ENCODE results near the gene FBXL7. TPM values are rescaled to one million over a fixed set of nuclear protein-coding genes. Genes with fewer than 3 reads are reported as not detected.

FBXL7 gene
- total and polyA plus RNA-seq, 2 donors (not counting 1 experiment from before 2014, with no cell fraction given), result not detected

- no peaks in the 10 kb centered on the region for H3K36me3 ChIP-seq (replicated peaks in 1 of 2; ENCODE audit: control extremely low read depth in 1 of 2, control insufficient read depth in 1 of 2, extremely low read depth in 1 of 2, insufficient read depth in 2 of 2, low read length in 1 of 2)
- no peak overlapping the region for H3K27ac ChIP-seq (ENCODE audit: low read length in 2 of 2)
- H3K4me1 ChIP-seq (ENCODE audit: control insufficient read depth in 2 of 2, insufficient read depth in 2 of 2, low read length in 2 of 2), result no peaks in the 10 kb centered on the region
- peaks cover 7% of the 10 kb centered on the region for H3K9me3 Mint-ChIP-seq (ENCODE audit: insufficient read depth)
- intact Hi-C loops (cut with micrococcal nuclease), result no loop called here
- no peak overlapping the region for H3K9ac ChIP-seq (ENCODE audit: low read length)
- no peak overlapping the region for H2AFZ ChIP-seq (ENCODE audit: insufficient read depth, low read depth, low read length, poor library complexity, severe bottlenecking)
- H3K27me3 Mint-ChIP-seq, result no peaks in the 10 kb centered on the region
- TF ChIP-seq EZH2 (IDR thresholded peaks at IDR 0.05; ENCODE audit: borderline replicate concordance, insufficient read depth, low read depth, low read length, poor library complexity, severe bottlenecking), result no peak
- TF ChIP-seq CTCF (IDR thresholded peaks at IDR 0.05), result no peak
- no peak overlapping the region for H3K4me3 Mint-ChIP-seq
- no peaks in the 10 kb centered on the region for H3K27me3 ChIP-seq (replicated peaks in 1 of 4; ENCODE audit: control extremely low read depth in 1 of 4, control insufficient read depth in 3 of 4, insufficient read depth in 4 of 4, low read length in 3 of 4)
- WGBS (ENCODE audit: insufficient coverage), result no CpG with 5 or more reads among the region's 3 CpGs
- no peak overlapping the region for H3K4me3 ChIP-seq (ENCODE audit: control extremely low read depth in 1 of 5, extremely low read depth in 1 of 5, insufficient read depth in 1 of 5, low read depth in 2 of 5, low read length in 4 of 5)
- H3K79me2 ChIP-seq (ENCODE audit: control insufficient read depth, insufficient read depth, low read length), result no peaks in the 10 kb centered on the region
- no peaks in the 10 kb centered on the region for H3K4me1 Mint-ChIP-seq
- no peak for ATAC-seq (ENCODE audit: low read depth)
- H3K27ac Mint-ChIP-seq, result no peak overlapping the region
- ChIA-PET POLR2A (no interaction called here), CTCF (no interaction called here)
- no peak for DNase-seq
- H3K4me2 ChIP-seq (replicated peaks; ENCODE audit: low read depth, low read length, poor library complexity, severe bottlenecking), result no peak overlapping the region
- no peaks in the 10 kb centered on the region for H4K20me1 ChIP-seq (ENCODE audit: control insufficient read depth, insufficient read depth, low read length, poor library complexity, severe bottlenecking)
- peaks cover 0 to 4% (median 0%) of the 10 kb centered on the region in 3 donors for H3K9me3 ChIP-seq (ENCODE audit: control extremely low read depth in 1 of 3, control insufficient read depth in 2 of 3, insufficient read depth in 1 of 3, low read length in 2 of 3)
Measured at GRCh38 chr5:15476977-15477376, 23.0 kb upstream of the FBXL7 start.

GRCh38 chr5:15480436-15480835 lies 19.5 kb upstream of the FBXL7 start:
- TF ChIP-seq EZH2 (IDR thresholded peaks at IDR 0.05; ENCODE audit: borderline replicate concordance, insufficient read depth, low read depth, low read length, poor library complexity, severe bottlenecking), result no peak
- TF ChIP-seq CTCF (IDR thresholded peaks at IDR 0.05), result no peak
- Mint-ChIP-seq H3K27me3 (no peaks in the 10 kb centered on the region), H3K9me3 (ENCODE audit: insufficient read depth) (peaks cover 7% of the 10 kb centered on the region), H3K27ac (no peak overlapping the region), H3K4me1 (no peaks in the 10 kb centered on the region), H3K4me3 (no peak overlapping the region)
- H3K9ac ChIP-seq (ENCODE audit: low read length), result no peak overlapping the region
- no peak overlapping the region for H3K4me3 ChIP-seq (ENCODE audit: control extremely low read depth in 1 of 5, extremely low read depth in 1 of 5, insufficient read depth in 1 of 5, low read depth in 2 of 5, low read length in 4 of 5)
- CTCF ChIA-PET, result no interaction called here
- ATAC-seq (ENCODE audit: low read depth) (no peak), DNase-seq (no peak)
- WGBS (ENCODE audit: insufficient coverage), result 0% methylated on average over 1 of the region's 2 CpGs
- no peaks in the 10 kb centered on the region for H3K36me3 ChIP-seq (replicated peaks in 1 of 2; ENCODE audit: control extremely low read depth in 1 of 2, control insufficient read depth in 1 of 2, extremely low read depth in 1 of 2, insufficient read depth in 2 of 2, low read length in 1 of 2)
- no peaks in the 10 kb centered on the region for H3K4me1 ChIP-seq (ENCODE audit: control insufficient read depth in 2 of 2, insufficient read depth in 2 of 2, low read length in 2 of 2)
- peaks cover 0 to 4% (median 0%) of the 10 kb centered on the region in 3 donors for H3K9me3 ChIP-seq (ENCODE audit: control extremely low read depth in 1 of 3, control insufficient read depth in 2 of 3, insufficient read depth in 1 of 3, low read length in 2 of 3)
- no peak overlapping the region for H3K4me2 ChIP-seq (replicated peaks; ENCODE audit: low read depth, low read length, poor library complexity, severe bottlenecking)
- no peaks in the 10 kb centered on the region for H4K20me1 ChIP-seq (ENCODE audit: control insufficient read depth, insufficient read depth, low read length, poor library complexity, severe bottlenecking)
- H3K27me3 ChIP-seq (replicated peaks in 1 of 4; ENCODE audit: control extremely low read depth in 1 of 4, control insufficient read depth in 3 of 4, insufficient read depth in 4 of 4, low read length in 3 of 4), result no peaks in the 10 kb centered on the region
- intact Hi-C loops (cut with micrococcal nuclease), result no loop called here
- H2AFZ ChIP-seq (ENCODE audit: insufficient read depth, low read depth, low read length, poor library complexity, severe bottlenecking), result no peak overlapping the region
- H3K27ac ChIP-seq (ENCODE audit: low read length in 2 of 2), result no peak overlapping the region
- H3K79me2 ChIP-seq (ENCODE audit: control insufficient read depth, insufficient read depth, low read length), result no peaks in the 10 kb centered on the region
- POLR2A ChIA-PET, result no interaction called here

All from B cell (primary cell).